Mucosa of descending colon (tissue), 3 donors: Measurements from ENCODE around the gene TAOK3. TPM values are rescaled to one million over a fixed set of nuclear protein-coding genes. Genes with fewer than 3 reads are reported as not detected.

Source experiments
- ATAC-seq: fragments of 200-7000 bp; cut with Tn5 transposase; one replicate; pipeline ENCODE4 v1.9.1; 2020; ENCODE audit warnings: mild to moderate bottlenecking, moderate library complexity
- DNase-seq, 3 donors: peaks; one replicate each; pipeline ENCODE4 v3.0.0-alpha.2; 2020
- H3K36me3 ChIP-seq: fragments of 200-600 bp; one replicate; pipeline ENCODE4 v1.8.0; 2021; ENCODE audit warnings: low read depth, mild to moderate bottlenecking
- H3K4me1 ChIP-seq: fragments of 200-600 bp; one replicate; pipeline ENCODE4 v1.8.0; 2021; ENCODE audit warnings: low read depth, mild to moderate bottlenecking
- H3K4me3 ChIP-seq: fragments of 200-600 bp; one replicate; pipeline ENCODE4 v1.8.0; 2021; ENCODE audit warnings: mild to moderate bottlenecking
- H3K9me3 ChIP-seq: fragments of 200-600 bp; one replicate; pipeline ENCODE4 v1.8.0; 2021; ENCODE audit warnings: mild to moderate bottlenecking
- intact Hi-C, 2 donors: fragments of 100-400 bp; cut with DNase I in 1 of 2; cut with micrococcal nuclease in 1 of 2; formaldehyde crosslinking; loops; one replicate each; pipeline versions ENCODE4 v1.11.0 to v1.11.1; 2022; cut with DNase I, micrococcal nuclease
- total RNA-seq, 3 donors: library from RNA; stranded (reverse); fragmentation: NEBNext Ultra II Directional in 2 of 3; extraction: Animal tissue kit (Norgen Biotek cat#: 25700) in 2 of 3; gene quantifications; one replicate each; pipeline versions ENCODE4 v1.2.1 to v1.2.4, GENCODE V29; 2021 to 2023
- TF ChIP-seq, protein P1 (sequence below): fragments of 200-600 bp; IDR thresholded peaks from one replicate; pipeline ENCODE4 v1.8.0; 2022; ENCODE audit warnings: antibody characterized with exemption, mild to moderate bottlenecking
- donor health status: DM: no; HTN: no; CAD: no; lungs with moderate emphysema.
- donor health status: DM: no; HTN: no; CAD: no.
- donor health status: DM: no; HTN: yes; CAD: no.

The TAOK3 gene
- total RNA-seq, 3 donors from 2014 or later: 49.5 to 72.3 (median 52.8) TPM

DNA sequence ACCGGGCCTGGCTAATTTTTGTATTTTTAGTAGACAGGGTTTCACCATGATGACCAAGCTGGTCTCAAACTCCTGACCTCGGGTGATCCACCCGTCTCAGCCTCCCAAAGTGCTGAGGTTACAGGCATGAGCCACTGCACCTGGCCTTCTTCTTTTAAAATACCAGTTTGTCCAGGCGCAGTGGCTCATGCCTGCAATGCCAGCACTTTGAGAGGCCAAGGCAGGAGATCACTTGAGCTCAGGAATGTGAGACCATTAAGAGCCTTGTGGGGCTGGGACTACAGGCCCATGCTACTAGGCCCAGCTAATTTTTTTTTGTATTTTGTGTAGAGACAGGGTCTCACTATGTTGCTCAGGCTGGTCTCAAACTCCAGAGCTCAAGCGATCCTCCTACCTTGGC lies 244.8 kb downstream of the TAOK3 start:
- Histone ChIP-seq H3K9me3 (no peaks in the 10 kb centered on the region), H3K4me3 (no peak overlapping the region)
- TF ChIP-seq, protein P1, sequence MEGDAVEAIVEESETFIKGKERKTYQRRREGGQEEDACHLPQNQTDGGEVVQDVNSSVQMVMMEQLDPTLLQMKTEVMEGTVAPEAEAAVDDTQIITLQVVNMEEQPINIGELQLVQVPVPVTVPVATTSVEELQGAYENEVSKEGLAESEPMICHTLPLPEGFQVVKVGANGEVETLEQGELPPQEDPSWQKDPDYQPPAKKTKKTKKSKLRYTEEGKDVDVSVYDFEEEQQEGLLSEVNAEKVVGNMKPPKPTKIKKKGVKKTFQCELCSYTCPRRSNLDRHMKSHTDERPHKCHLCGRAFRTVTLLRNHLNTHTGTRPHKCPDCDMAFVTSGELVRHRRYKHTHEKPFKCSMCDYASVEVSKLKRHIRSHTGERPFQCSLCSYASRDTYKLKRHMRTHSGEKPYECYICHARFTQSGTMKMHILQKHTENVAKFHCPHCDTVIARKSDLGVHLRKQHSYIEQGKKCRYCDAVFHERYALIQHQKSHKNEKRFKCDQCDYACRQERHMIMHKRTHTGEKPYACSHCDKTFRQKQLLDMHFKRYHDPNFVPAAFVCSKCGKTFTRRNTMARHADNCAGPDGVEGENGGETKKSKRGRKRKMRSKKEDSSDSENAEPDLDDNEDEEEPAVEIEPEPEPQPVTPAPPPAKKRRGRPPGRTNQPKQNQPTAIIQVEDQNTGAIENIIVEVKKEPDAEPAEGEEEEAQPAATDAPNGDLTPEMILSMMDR: no peak

DNA sequence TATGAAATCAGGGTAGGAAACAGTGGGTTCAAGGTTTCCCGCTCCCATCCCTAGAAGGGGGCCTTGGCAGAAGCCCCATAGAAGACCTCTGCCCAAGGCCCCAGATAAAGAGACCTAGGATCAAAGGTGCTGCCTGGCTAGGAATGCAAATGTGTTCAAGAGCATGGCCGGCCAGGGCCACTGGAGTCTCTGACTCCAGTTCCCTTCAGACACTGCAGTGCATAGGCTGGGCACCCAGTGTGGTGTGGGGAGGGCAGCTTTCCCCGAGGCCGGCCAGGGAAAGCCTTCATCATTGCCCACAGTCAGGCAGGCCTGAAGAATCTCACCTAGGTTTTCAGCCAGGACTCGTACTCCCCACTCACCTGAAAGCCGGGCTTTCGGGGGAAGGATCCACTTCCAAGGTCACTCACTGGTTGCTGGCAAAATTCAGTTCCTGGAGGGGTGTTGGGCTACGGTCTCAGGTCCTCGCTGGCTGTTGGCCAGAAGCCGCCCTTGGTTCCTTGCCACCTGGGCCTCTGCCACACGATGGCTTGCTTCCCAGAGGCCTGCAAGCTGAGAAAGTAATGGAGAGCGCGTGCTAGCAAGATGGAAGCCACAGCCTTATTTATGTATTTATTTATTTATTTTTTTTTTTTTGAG lies 246.5 kb downstream of the TAOK3 start:
- Histone ChIP-seq H3K9me3 (no peaks in the 10 kb centered on the region), H3K36me3 (no peaks in the 10 kb centered on the region), H3K4me1 (peaks cover 5% of the 10 kb centered on the region), H3K4me3 (no peak overlapping the region)
- intact Hi-C loops: no loop called here
- TF ChIP-seq, protein P1: no peak
- ATAC-seq (peak; percentile 70), DNase-seq (peak; percentile 69 to 88 (median 86))

More for the DNA sequence above, 244.8 kb downstream of the TAOK3 start:
- Histone ChIP-seq H3K4me1 (peaks cover 11% of the 10 kb centered on the region), H3K36me3 (no peaks in the 10 kb centered on the region)
- no peak for DNase-seq
- intact Hi-C loops: no loop called here
- ATAC-seq: no peak

DNA sequence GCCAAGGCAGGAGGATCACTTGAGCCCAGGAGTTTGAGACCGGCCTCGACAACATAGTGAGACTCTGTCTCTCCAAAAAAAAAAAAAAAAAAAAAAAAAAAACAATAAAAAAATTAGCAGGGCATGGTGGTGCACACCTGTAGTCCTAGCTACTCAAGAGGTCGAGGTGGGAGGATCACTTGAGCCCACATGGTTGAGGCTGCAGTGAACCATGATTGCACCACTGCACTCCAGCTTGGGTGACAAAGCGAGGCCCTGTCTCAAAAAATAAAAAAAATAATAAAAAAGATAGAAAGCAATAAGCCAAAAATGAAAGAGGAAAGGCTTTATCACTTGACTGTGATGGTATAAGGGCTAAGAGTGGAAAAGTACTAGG lies 247.0 kb downstream of the TAOK3 start:
- TF ChIP-seq, protein P1: no peak
- H3K9me3 ChIP-seq: no peaks in the 10 kb centered on the region
- H3K4me1 ChIP-seq: peaks cover 9% of the 10 kb centered on the region
- no peak overlapping the region for H3K4me3 ChIP-seq
- ATAC-seq (no peak), DNase-seq (no peak)
- H3K36me3 ChIP-seq: no peaks in the 10 kb centered on the region
- intact Hi-C loops: no loop called here

DNA sequence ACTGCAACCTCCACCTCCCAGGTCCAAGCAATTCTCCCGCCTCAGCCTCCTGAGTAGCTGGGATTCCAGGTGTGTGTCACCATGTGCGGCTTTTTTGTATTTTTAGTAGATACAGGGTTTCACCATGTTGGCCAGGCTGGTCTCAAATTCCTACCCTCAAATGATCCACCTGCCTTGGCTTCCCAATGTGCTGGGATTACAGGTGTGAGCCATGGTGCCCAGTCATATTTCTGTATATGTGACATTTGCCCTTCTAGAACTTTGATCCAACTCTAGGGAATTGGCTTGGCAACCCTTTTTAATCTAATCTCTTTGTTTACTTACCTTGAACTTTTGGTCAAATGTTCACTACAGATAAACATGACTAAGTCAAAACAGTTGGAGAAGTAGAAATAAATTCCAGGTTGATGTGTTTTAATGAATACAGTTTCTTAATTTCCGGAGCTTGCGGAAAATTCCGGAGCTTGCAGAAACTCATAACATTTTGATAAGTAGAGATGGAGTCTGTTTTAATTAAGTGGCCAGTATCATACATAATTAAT lies 248.3 kb downstream of the TAOK3 start:
- TF ChIP-seq, protein P1: no peak
- ATAC-seq (peak; percentile 45), DNase-seq (no peak)
- Histone ChIP-seq H3K9me3 (no peaks in the 10 kb centered on the region), H3K4me3 (no peak overlapping the region), H3K36me3 (no peaks in the 10 kb centered on the region), H3K4me1 (peaks cover 9% of the 10 kb centered on the region)
- intact Hi-C loops: no loop called here

DNA sequence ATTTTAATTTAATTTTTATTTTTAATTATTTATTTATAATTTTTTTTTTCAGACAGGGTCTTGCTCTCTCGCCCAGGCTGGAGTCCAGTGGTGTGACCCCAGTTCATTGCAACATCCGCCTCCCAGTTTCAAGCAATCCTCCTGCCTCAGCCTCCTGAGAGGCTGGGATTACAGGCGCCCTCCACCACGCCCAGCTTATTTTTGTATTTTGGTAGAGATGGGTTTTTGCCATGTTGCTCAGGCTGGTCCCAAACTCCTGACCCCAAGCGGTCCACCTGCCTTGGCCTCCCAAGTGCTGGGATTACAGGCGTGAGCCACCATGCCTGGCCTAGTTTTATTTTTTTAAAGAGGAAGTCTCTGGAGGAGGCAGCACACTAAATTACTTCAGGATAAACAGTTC lies 250.4 kb downstream of the TAOK3 start:
- DNase-seq: no peak
- TF ChIP-seq, protein P1: no peak
- no peak for ATAC-seq
- no peaks in the 10 kb centered on the region for H3K9me3 ChIP-seq
- intact Hi-C loops: no loop called here
- no peaks in the 10 kb centered on the region for H3K36me3 ChIP-seq
- no peak overlapping the region for H3K4me3 ChIP-seq
- H3K4me1 ChIP-seq: peaks cover 9% of the 10 kb centered on the region
